CD4-positive, alpha-beta T cell treated with Interleukin-4 for 1 hour (primary cell): ENCODE measurements around the gene BSN.
A peak's percentile ranks its signal among the peaks of the same experiment; 100 is the strongest.

Experiments used
- DNase-seq, 2 donors: peaks; one replicate each; pipeline ENCODE4 v3.0.0-alpha.2; 2020 to 2022

BSN gene

DNA sequence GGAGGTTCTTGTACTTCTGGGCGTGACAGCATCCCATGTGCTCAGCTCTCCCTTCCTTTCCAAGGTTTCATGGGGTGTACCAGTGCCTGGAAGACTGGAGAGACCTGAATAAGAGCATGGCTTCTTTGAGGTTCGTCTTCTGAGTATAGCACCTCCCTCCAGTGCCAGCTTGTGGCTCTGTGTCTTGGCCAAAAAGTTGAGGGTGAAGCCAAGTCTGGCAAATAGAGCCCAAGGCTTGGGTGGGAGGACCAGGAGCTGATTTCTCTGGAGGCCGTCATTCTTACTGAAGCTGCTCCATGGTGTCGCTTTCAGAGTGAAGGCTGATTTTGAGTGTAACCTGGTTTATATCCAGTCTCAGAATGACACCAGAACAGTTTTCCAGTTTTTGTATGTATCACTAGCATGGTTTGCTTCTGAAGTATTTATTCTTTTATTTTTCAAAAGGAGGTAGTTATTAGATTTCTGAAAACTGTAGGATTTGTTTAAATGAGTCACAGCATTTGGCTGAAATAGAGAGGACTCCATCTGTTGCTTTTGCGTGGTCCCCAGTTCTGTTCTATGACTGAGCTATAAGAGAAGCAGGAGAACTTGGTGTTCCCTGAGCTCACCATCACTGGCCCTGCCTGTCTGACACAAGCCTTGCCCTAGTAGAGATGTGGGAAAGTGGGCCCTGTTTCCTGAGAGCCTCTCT is 47.2 kb downstream of the BSN start:
- DNase-seq = no peak

- DNase-seq = no peak
Observed at GRCh38 chr3:49602049-49602554, 47.8 kb downstream of the BSN start.

DNA sequence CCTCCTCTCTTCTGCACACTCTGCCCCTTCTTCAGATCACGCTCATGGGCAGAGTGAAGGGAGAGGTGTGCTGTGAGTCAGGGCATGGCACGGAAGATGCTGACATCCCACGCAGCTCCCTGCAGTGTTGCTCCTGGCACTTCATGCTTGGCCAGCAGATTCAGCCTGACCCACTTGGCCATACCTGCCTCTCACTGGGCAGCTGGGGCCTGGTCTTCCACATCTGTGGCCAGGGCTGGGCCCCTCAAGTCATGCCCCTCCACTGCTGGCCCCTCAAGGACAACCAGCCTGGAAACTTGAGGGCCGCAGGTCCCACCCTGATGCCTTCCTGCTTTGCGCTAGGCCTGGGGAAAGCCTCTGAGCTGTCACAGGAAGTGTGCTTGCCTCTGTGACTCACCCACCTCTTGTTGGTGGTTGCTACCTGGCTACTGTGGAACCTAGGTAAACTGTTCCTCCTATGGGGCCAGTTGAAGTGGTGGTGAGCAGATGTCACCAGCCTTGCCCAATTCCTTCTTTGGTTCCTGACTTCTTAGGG is 48.7 kb downstream of the BSN start:
- peak; percentile 47 to 64 for DNase-seq

DNA sequence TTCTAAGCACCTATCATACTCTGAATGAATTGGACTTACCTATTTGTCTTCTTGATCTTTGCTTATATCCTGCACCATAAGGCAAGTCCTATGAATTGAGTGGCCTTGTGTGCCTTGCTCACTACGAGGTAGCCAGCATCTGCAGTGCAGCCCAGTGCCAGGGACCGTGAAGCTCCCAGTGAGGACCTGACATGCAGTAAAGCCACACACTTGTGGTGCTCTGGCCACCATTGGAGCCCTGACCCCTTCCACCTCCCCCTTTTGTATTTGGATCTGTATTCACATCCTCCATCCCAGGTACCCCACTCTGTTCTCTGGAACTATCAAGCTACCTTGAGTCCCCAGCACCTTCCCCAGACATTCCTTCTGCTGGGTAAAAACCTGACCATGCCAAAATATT is 52.1 kb downstream of the BSN start:
- DNase-seq = no peak

DNA sequence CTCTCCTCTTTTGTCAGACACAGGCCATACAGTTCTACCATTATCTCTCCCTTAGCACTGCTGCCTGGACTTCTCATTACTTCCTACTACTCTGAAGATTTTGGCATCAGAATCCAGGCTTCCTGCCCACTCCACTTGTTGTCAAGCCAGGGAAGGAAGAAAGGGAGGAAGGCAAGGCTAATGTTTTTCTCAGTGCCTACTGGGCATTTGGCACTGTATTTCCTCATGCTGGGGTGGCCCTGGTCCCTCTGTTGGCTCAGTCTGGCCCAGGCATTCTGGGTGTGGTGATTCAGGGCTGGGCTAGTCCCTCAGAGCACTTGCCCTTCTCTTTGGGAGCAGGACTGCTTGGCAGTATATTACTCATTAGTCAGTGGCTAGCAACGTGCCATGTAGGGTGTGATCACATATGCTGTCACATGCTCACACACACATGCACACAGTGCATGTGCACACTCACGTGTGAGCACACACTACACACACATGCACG is 52.9 kb downstream of the BSN start:
- no peak for DNase-seq

DNA sequence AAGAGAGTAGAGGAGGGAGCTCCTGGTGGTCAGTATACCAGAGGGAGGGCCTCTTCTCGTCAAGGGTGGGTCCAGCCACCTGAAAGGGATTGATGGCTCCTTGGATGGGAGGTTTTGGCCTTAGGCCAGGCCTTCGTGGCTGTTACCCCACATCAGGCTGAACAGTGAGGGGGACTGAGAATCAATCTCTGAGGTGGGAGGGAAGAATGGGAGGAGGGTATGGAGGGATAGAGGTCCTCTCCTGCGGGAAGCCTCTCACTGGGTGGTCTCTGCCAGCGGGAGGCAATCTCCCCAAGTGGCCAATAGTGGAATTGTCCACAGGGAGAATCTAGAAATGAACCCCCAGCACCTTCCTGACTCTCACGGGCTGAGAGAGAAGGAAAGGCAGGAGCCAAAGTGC is 53.5 kb downstream of the BSN start:
- DNase-seq = no peak

- DNase-seq = no peak
Observed at GRCh38 chr3:49609314-49609713, 55.0 kb downstream of the BSN start.

GRCh38 chr3:49609815-49610214 is 55.5 kb downstream of the BSN start:
- no peak for DNase-seq

GRCh38 chr3:49610666-49611280 is 56.5 kb downstream of the BSN start:
- DNase-seq = no peak

- no peak for DNase-seq
Observed at GRCh38 chr3:49611291-49611690, 57.0 kb downstream of the BSN start.

- no peak for DNase-seq
Observed at GRCh38 chr3:49611719-49612118, 57.4 kb downstream of the BSN start.

- no peak for DNase-seq
Observed at GRCh38 chr3:49614936-49615335, 60.7 kb downstream of the BSN start.

DNA sequence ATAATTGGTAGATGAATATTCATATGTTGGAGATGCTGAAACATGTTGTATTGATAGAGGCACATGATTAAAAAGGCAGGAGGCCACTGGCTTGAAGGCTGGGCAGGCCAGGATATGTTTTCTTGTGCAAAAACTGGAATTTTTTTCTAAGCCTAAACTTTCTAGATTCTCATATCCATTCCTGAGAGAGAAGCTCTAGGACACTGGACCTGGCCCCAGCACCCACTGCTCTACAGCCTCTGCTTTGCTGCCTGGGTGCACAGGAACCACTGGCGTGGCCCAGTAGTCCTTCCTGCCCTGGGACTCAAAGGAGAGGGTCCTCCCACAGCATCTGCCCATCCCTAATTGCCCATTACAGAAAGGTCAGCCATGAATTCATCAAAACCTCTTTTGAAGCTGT is 61.8 kb downstream of the BSN start:
- DNase-seq = no peak

DNA sequence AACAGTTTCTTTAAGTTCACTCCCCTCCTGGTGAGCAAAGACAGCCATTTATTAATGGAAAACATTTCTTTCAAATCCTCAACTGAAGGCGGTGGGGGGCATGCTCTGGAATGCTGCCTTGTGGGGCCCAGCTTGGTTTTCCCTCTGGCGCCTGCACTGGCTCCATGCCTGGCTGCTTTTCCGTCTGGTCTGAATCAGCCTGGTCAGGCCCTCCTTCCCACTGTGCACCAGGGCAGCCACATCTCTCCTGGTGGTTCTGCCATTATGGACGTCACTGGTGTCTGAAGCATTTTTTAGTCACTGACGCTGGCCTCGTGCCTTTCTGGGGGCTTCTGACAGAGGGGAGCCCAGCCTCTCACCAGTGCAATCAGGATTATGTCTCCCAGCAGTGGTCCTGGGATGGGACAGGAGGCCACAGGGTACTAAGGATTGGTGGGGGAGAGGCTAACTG is 62.2 kb downstream of the BSN start:
- no peak for DNase-seq

- no peak for DNase-seq
Observed at GRCh38 chr3:49617390-49618013, 63.2 kb downstream of the BSN start.

- DNase-seq = no peak
Observed at GRCh38 chr3:49618412-49618811, 64.1 kb downstream of the BSN start.

GRCh38 chr3:49619649-49620048 is 65.4 kb downstream of the BSN start:
- DNase-seq = no peak

GRCh38 chr3:49620728-49621127 is 66.5 kb downstream of the BSN start:
- no peak for DNase-seq

GRCh38 chr3:49623071-49623470 is 68.8 kb downstream of the BSN start:
- no peak for DNase-seq

DNA sequence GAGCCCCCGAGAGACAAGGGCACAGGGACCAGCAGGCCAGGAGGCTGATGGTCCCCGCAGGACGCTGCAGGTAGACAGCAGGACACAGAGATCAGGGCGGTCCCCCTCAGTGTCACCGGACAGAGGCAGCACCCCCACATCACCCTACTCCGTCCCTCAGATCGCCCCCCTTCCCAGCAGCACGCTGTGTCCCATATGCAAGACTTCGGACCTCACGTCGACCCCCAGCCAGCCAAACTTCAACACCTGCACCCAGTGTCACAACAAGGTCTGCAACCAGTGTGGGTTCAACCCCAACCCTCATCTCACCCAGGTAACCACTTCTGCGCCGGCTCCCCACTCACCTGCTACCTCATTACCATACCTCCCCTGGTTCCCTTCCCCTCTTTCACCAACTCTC is 70.8 kb downstream of the BSN start:
- no peak for DNase-seq

GRCh38 chr3:49626101-49626581 is 71.9 kb downstream of the BSN start:
- no peak for DNase-seq

- no peak for DNase-seq
Observed at GRCh38 chr3:49626796-49627195, 72.5 kb downstream of the BSN start.

GRCh38 chr3:49627634-49628033 is 73.4 kb downstream of the BSN start:
- no peak for DNase-seq

GRCh38 chr3:49628249-49628648 is 74.0 kb downstream of the BSN start:
- no peak for DNase-seq
